OCI-LY3 (cell line): ENCODE data around the gene BANP.

Experiments used
- EZH2phosphoT487 ChIP-seq: fragments of 200-600 bp; shearing (Covaris generic); IDR thresholded peaks from 2 replicates; pipeline ENCODE4 v1.6.1; 2018; ENCODE audit warnings: antibody characterized with exemption, mixed run types, low read depth
- TF ChIP-seq, protein P1 (sequence below): fragments of 200-600, 300-600 bp; sonication (generic); IDR thresholded peaks from 2 replicates; pipeline ENCODE4 v1.5.1; 2014; ENCODE audit warnings: antibody characterized with exemption, low read length, low read depth

DNA sequence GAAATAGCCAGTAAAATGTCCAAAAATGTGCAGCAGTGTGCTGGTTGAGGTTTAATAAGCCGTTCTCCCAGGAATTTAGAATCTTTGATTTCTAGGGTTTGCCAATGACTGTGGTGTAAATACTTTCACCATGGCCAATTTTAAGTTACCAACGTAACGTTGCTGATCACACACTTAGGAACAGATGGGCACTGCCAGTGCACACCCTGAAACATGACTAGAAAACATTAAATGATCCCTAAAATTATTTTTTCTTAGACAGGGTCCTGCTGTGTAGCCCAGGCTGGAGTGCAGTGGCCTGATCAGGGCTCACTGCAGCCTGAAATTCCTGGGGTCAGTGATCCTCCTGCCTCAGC lies 18.1 kb upstream of the BANP start:
- TF ChIP-seq, protein P1, sequence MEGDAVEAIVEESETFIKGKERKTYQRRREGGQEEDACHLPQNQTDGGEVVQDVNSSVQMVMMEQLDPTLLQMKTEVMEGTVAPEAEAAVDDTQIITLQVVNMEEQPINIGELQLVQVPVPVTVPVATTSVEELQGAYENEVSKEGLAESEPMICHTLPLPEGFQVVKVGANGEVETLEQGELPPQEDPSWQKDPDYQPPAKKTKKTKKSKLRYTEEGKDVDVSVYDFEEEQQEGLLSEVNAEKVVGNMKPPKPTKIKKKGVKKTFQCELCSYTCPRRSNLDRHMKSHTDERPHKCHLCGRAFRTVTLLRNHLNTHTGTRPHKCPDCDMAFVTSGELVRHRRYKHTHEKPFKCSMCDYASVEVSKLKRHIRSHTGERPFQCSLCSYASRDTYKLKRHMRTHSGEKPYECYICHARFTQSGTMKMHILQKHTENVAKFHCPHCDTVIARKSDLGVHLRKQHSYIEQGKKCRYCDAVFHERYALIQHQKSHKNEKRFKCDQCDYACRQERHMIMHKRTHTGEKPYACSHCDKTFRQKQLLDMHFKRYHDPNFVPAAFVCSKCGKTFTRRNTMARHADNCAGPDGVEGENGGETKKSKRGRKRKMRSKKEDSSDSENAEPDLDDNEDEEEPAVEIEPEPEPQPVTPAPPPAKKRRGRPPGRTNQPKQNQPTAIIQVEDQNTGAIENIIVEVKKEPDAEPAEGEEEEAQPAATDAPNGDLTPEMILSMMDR, result no peak
- no peak for TF ChIP-seq EZH2phosphoT487
